Measurements from ENCODE around the gene P2RX4. TPM values are rescaled to one million over a fixed set of nuclear protein-coding genes. Genes with fewer than 3 reads are reported as not detected.

Gene P2RX4
- total RNA-seq, 1 experiment from 2014 or later = 8.1 TPM

GRCh38 chr12:121216102-121216501 is 6.2 kb downstream of the P2RX4 start:
- H4K5ac ChIP-seq (ENCODE audit: insufficient read length, low read depth, low read length) = no peak overlapping the region

More at GRCh38 chr12:121216102-121216501, 6.2 kb downstream of the P2RX4 start:
- no peak overlapping the region for H3K4me2 ChIP-seq (ENCODE audit: insufficient read depth, insufficient read length, low read length)
- no peak overlapping the region for H2BK120ac ChIP-seq (ENCODE audit: low read depth, low read length, poor library complexity, severe bottlenecking)
- WGBS (ENCODE audit: extremely low coverage, insufficient read length, low lambda C conversion rate) = no CpG with 5 or more reads among the region's 4 CpGs
- no peaks in the 10 kb centered on the region for H3K79me1 ChIP-seq (ENCODE audit: insufficient read depth, low read depth, low read length, poor library complexity, severe bottlenecking)
- no peak overlapping the region for H2BK15ac ChIP-seq (ENCODE audit: low read depth, low read length)
- TF ChIP-seq, protein P1, sequence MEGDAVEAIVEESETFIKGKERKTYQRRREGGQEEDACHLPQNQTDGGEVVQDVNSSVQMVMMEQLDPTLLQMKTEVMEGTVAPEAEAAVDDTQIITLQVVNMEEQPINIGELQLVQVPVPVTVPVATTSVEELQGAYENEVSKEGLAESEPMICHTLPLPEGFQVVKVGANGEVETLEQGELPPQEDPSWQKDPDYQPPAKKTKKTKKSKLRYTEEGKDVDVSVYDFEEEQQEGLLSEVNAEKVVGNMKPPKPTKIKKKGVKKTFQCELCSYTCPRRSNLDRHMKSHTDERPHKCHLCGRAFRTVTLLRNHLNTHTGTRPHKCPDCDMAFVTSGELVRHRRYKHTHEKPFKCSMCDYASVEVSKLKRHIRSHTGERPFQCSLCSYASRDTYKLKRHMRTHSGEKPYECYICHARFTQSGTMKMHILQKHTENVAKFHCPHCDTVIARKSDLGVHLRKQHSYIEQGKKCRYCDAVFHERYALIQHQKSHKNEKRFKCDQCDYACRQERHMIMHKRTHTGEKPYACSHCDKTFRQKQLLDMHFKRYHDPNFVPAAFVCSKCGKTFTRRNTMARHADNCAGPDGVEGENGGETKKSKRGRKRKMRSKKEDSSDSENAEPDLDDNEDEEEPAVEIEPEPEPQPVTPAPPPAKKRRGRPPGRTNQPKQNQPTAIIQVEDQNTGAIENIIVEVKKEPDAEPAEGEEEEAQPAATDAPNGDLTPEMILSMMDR (conservative IDR thresholded peaks at IDR 0.05) = no peak
- no peaks in the 10 kb centered on the region for H4K20me1 ChIP-seq (ENCODE audit: control insufficient read depth, insufficient read depth, insufficient read length)
- H3T11ph ChIP-seq (ENCODE audit: low read length) = no peak overlapping the region
- no peaks in the 10 kb centered on the region for H3K4me1 ChIP-seq (ENCODE audit: insufficient read depth, low read length)
- H3K18ac ChIP-seq (ENCODE audit: insufficient read length, low read depth, low read length) = no peak overlapping the region
- H2BK12ac ChIP-seq (ENCODE audit: insufficient read length, low read depth, low read length) = no peak overlapping the region
- no peaks in the 10 kb centered on the region for H3K79me2 ChIP-seq (ENCODE audit: insufficient read depth, low read length)
- peaks cover 2% of the 10 kb centered on the region; the same call in 1 of the 2 replicates for H3K27me3 Mint-ChIP-seq (ENCODE audit: low read depth)
- no peak overlapping the region for H2BK20ac ChIP-seq (ENCODE audit: low read depth, low read length, poor library complexity, severe bottlenecking)
- no peaks in the 10 kb centered on the region for H3K9me3 Mint-ChIP-seq
- no peaks in the 10 kb centered on the region for H3K9me3 ChIP-seq (ENCODE audit: control insufficient read depth, low read depth, low read length)
- no peak overlapping the region for H3K4ac ChIP-seq (ENCODE audit: low read depth, low read length)
- H3K4me1 Mint-ChIP-seq = peaks cover 2% of the 10 kb centered on the region in 2 experiments; a peak in 2 of 4 replicates
- H2BK5ac ChIP-seq (ENCODE audit: insufficient read length, low read length) = no peak overlapping the region
- H3K27me3 ChIP-seq (ENCODE audit: insufficient read depth, low read length) = no peaks in the 10 kb centered on the region
- no peak overlapping the region for H3K56ac ChIP-seq (ENCODE audit: insufficient read length, low read depth, low read length)
- H4K91ac ChIP-seq (ENCODE audit: insufficient read length, low read depth, low read length) = no peak overlapping the region
- H3K23ac ChIP-seq (ENCODE audit: insufficient read length, low read depth, low read length) = no peak overlapping the region
- no peak for DNase-seq
- H3K36me3 Mint-ChIP-seq (ENCODE audit: insufficient read depth in 1 of 3, low read depth in 3 of 3) = peaks cover 0 to 2% (median 0%) of the 10 kb centered on the region in 3 experiments; a peak in 1 of 7 replicates
- H3K27ac Mint-ChIP-seq = no peak overlapping the region
- H3K4me3 Mint-ChIP-seq = no peak overlapping the region
- no peak overlapping the region for H2AK5ac ChIP-seq (ENCODE audit: insufficient read length, low read length)
- no peak overlapping the region for H4K8ac ChIP-seq (replicated peaks; ENCODE audit: insufficient read length, low read depth, low read length)
- no peak overlapping the region for H3K9ac ChIP-seq (ENCODE audit: extremely low read depth, insufficient read length, low read length)
- no peak overlapping the region for H3K27ac ChIP-seq (ENCODE audit: insufficient read length, low read depth, low read length)
- no peak overlapping the region for H3K14ac ChIP-seq (ENCODE audit: insufficient read depth, low read length)
- H3K23me2 ChIP-seq (ENCODE audit: insufficient read length, low read depth, low read length, poor library complexity, severe bottlenecking) = no peaks in the 10 kb centered on the region
- H2AFZ ChIP-seq (ENCODE audit: low read length) = no peak overlapping the region

Measured in H9 (cell line).